Activated CD4-positive, alpha-beta T cell treated with anti-CD3 and anti-CD28 coated beads, Interleukin-2, amount 50 U/mL, for 4 hours (primary cell): Measurements from ENCODE around the gene RBMS3.
"Not testable (repeated sequence)": the region's sequence is repeated elsewhere in the genome, so short reads cannot be mapped to it uniquely, and the experiment has no call there.

Source experiments
- DNase-seq, 2 experiments: peaks; one replicate each; pipeline ENCODE4 v3.0.0-alpha.2; 2020

Gene RBMS3

GRCh38 chr3:29313981-29314726 lies 33.3 kb downstream of the RBMS3 start:
- no peak for DNase-seq

- no peak for DNase-seq
These were observed 33.8 kb downstream of the RBMS3 start for GRCh38 chr3:29314727-29315088.

DNA sequence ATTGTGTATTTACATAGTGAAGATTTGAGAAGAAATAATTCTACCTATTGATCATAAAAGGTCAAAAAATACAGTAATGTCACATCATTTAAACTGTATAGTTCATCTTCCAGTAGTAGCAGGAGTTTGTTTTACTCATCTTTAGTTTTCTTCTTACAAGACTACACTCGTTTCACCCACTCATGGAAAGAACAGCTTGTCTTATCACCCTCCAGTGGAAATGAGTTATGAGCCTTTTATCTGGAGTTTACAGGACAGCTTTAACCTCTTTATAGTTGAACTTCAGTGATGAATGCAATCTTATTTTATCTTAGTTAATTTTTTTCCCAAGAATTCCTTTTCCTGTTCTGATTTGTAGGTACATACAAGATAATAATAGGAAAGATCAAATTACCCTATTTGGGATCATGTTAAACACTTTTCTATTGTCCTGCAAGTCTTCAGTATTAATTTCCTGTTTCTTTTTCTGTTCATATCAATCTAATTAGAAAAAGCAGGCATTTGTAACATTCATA lies 36.8 kb downstream of the RBMS3 start:
- DNase-seq = no peak

- no peak for DNase-seq
These were observed 37.4 kb downstream of the RBMS3 start for GRCh38 chr3:29318251-29318650.

DNA sequence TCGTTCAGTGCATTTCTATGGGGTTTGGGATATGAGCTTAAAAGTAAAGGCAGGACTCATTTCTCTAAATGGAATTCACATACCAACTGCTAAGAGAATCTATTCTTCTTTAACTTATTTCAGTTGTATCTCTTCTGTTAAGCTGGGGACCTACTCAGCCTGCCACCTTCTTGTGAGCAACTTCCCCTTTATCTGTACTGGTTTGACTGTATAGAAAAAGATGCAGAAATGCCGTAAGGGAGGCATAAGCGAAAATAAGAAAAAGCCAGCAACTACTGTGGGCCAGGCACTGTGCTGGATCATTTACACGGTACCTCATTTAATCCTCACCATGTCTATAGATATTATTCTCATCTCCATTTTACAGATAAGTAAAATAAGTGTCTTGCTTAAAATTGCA lies 38.4 kb downstream of the RBMS3 start:
- DNase-seq = no peak

DNA sequence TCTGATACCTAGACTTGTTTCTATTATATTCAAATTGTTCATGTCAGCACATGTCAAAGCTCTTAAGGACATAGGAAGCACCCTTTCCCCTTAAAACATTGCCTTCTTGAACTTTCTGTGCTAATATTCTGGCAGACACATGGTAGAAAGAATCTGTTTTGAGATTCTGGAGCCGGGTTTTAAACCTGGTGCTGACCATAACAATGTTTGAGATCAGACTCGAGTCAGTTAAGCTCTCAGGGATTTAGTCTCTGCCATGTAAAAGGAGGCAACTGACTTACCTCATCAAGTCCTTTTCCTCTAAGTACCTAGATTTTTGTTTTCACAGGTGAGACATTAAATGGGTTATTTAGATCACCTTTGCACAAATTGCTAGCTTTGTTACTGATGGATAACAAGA lies 38.9 kb downstream of the RBMS3 start:
- no peak for DNase-seq

DNA sequence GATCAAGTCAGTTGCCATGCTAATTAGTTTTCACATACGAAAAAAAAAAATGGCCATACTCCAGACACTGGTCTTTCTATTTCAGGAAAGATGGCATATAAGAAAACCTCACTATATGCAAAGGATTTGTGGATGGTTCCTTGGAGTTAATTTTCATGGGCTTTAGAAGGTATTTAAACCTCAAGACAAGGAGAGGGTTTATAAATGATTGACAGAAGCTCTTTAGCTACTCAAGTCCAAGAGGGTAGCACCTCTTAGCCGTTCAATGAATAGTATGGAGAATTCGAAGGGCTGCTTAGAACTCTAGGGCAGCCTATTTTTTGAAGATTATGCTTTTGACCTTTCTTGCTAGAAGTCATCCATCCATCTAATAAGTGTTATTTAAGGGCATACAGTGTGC lies 41.7 kb downstream of the RBMS3 start:
- DNase-seq = no peak

DNA sequence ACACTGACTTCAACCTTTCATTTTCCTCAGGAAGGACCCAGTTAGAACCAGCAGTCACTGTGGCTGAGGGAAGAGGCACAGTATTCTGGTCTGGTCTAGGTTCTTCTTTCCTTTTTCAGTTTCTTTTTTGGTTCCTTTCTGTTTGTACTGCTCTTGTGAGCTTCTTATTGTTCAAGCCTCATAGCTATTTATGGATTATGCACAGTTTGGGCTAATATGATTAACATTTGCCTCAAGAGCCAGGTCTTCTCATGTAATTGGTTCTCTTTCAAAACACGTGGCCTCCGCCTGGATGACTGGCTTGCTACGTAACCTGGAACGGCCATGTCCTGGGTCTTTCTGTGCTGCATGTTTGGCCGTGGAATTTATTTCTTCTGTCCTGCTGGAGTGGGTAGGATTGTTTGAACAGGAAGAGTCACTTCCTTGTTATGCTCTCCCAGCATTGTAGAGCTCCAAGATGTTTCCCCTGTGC lies 43.3 kb downstream of the RBMS3 start:
- DNase-seq = no peak

GRCh38 chr3:29326540-29326939 lies 45.7 kb downstream of the RBMS3 start:
- DNase-seq = not testable (repeated sequence)

DNA sequence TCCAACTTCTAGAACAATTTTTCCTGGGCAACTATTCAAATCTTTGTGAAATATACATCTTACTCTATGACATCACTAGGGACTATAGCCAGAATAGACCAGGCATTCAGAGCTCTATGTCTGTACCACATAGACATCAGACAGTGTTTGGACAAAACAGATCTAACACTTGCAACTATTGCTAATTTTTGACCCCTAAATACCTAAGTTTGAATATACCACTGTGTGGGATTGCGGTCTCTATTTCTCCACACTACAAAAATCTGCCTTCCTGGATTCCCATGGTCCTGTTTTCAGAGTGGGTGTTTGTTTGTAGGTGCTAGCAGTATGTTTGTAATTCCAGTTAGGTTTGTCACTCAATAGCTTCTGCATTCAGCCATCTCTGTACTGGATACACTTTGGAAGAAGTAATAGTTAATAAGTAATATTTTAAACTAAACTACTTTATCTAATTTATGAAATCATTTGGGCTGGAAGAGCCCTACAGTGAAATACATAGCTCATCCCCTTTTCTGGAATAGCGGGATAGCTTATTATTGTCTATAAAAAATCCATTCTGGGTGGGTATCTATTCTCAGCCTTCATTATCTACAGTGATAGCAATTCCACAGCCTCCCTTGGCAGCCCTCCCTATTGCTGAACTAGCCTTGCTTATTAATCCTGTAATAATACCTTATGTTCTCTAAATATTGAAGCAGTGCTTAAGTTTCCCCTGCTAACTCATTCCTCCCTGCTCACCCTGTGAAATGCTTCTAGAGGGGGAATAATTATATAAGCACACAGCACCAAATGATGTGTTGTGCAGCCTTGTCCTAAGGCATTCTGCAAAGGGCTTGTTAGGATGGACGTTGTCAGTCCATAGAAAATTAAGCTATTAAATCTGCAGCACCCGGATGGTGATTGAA lies 49.4 kb downstream of the RBMS3 start:
- DNase-seq = no peak

DNA sequence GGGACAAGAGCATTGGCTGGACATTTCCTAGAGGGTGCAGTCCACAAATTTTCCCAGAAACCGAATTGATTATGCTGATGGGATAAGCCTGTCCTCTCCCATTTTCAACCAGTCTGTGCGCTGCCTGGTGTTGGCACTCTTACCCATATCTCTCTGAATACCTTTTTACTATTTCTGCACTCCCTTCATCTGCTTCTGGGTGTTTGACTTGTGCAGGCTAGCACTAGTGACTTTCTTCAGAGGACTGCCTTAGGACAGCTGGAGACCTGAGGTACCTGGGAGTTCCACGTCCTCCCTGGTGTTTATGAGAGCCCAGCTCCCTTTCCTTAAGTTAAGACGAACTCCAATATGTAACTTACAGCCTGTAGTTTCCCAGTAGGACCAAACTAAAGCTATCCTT lies 50.2 kb downstream of the RBMS3 start:
- no peak for DNase-seq

DNA sequence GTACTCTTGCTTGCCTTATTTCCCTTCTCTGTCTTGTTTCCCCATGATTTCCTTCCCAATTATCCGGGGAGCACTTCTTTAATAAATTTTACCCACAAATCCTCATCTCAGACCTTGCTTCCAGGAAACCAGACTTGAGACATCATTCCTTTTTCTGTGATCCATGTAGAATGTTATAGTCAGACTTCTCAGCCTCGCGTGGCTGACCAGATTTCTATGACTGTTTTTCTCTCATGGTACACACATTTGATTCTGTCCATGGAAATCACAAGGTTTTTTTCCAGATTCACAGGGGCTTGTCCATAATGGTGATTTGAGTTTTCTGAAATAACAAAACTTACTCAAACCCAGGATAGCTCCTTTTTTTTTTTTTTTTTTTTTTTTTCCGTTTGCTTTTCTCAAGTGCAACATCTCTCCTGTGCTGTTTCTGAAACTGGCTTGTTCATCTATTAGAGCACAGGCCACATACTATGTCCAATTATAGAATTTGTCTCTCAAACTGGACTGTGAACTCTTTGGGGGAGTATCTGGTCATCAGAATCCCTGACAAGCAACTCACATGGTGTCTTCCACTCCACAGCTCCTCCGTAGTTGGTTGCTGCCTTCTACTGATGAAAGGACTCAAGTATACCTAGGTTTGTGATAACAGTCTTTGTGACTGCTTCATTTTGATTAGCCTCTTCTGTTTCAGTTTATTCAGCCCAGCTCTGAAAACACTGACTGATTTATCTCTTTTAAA lies 50.8 kb downstream of the RBMS3 start:
- no peak for DNase-seq

GRCh38 chr3:29332195-29332637 lies 51.3 kb downstream of the RBMS3 start:
- no peak for DNase-seq

DNA sequence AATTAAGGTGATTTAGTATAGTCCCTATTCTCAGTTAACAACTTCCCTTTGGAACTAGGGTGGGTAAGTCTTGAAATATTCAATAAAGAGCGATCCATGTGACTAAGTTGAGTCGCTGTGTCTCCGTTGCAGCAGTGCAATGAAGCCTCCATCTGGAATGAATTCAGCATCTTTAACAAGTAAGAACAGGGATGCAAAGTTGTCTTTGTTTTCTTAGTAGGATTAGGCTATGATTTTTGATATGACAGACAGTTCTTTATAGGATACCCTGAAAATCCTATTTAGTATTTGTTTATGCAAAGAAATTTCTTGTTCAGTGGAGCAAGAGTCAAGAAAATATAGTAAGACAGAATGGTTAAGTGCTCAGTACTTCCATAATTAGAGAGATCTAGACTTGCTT lies 52.7 kb downstream of the RBMS3 start:
- DNase-seq = no peak

DNA sequence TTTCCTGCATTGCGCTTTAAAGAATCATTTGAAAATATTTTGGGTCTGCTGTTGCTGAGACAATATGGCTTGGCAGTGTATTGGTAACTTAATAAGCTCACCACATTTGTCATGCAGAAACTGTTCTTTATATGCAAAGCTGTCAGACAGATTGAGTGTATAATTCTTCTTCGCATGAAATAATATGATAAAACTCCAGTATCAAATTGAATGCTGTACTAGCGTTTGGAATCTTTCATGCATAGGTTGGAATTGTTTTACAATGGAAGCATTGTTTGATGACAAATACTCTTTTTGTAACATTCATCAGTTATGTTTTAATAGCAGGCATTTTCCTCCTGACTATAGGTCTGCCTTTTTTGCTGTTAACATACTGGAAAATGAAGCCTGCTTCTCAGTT lies 53.8 kb downstream of the RBMS3 start:
- no peak for DNase-seq

DNA sequence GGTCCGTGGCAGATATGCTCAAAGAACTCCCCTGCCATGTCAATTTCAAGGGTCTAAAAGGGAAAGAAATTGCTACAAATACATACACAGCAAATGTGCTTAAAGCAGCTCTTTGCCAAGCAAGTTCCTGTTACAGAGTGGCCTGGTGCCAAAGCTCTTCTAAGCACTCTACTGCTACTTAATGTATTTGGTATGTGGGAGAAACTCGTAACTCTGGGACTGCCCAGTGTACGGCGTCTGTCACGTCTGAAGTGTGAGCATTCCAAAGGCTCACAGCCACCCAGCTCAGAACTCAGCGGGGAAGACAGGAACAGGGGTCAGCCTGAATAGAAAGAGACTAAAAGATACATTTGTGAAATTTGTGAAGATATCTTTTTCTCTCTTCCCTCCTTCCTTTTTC lies 54.6 kb downstream of the RBMS3 start:
- DNase-seq = no peak

DNA sequence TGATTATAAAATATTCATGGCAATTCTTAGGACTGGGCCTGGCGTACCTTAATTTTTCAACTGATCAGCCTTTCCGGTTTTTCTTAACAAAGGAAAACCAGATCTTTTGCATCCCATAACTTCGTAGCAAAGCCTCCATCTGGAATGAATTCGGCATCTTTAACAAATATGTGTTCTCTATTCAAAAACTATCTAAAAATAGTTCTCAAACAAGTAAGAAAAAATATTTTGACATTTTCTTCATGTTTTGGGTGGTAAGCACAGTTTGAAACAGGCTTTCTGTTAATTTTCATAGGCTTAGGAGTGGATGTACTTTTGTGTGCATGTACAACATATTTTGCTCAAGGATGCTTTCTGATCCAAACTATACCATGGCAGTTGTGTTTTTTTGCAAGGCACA lies 55.1 kb downstream of the RBMS3 start:
- no peak for DNase-seq

- DNase-seq = no peak
These were observed 56.7 kb downstream of the RBMS3 start for GRCh38 chr3:29337565-29337964.

- no peak for DNase-seq
These were observed 57.5 kb downstream of the RBMS3 start for GRCh38 chr3:29338377-29338776.

DNA sequence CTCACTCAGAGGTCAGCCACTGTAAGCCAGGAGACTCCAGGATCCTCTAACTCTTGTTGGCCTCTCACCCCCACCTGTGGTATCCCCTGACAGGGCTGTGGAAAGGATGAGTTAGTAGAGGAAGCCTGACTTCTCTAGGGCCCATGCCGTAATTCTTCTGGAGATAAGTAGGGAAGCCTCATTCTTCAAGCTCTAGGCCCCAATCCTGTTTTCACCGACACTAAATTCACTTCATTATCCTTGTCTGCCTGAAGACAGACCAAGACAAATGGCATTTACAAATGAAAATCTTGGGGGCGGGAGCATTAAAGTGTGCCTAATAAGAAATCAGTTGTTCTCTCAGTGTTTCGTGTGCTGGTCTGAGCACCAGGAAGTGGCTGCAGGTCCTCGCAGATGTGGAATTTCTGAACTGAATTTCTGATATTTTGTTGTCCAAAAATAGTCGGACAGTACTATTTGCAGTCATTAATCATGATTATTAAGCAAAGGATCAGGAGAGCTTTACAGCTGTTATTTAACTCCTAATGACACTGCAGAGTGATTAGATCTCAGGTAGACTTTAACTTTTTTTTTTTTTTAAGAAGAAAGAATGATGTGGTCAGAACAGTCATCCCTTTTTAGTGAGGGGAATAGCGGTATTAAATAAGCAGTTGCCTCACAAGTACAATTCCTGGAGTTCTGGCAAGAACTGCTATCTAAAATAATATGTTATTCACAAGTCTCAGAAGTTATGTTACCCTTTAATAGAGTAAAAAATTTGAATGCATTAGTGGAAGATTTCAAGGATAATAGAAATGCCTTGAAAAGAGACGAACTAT lies 58.4 kb downstream of the RBMS3 start:
- no peak for DNase-seq

DNA sequence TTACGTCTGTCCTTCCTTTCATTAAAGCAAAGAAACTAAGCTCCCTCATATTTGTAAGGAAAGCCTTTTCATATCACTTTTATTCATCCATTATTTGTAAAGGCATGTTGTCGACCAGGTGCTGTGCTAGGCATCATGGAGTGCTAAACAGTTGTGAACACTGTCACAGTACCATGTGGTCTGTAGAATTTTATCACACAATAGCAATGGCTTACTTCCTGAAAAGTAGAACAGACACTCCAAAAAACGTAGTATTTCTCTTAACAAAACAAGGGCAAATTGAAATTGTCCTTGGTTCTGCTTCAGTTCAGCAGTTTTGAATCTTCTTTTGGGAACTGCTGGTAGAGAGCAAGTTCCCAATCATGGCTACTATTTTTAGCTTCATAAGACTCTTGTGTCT lies 63.3 kb downstream of the RBMS3 start:
- DNase-seq = no peak

GRCh38 chr3:29344935-29345334 lies 64.1 kb downstream of the RBMS3 start:
- DNase-seq = no peak
